ENCODE measurements around the gene HSF2.

GRCh38 chr6:122454673-122455072, 55.2 kb downstream of the HSF2 start:
- TF ChIP-seq, protein P1, sequence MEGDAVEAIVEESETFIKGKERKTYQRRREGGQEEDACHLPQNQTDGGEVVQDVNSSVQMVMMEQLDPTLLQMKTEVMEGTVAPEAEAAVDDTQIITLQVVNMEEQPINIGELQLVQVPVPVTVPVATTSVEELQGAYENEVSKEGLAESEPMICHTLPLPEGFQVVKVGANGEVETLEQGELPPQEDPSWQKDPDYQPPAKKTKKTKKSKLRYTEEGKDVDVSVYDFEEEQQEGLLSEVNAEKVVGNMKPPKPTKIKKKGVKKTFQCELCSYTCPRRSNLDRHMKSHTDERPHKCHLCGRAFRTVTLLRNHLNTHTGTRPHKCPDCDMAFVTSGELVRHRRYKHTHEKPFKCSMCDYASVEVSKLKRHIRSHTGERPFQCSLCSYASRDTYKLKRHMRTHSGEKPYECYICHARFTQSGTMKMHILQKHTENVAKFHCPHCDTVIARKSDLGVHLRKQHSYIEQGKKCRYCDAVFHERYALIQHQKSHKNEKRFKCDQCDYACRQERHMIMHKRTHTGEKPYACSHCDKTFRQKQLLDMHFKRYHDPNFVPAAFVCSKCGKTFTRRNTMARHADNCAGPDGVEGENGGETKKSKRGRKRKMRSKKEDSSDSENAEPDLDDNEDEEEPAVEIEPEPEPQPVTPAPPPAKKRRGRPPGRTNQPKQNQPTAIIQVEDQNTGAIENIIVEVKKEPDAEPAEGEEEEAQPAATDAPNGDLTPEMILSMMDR (IDR thresholded peaks at IDR 0.05), result no peak
- no peak for TF ChIP-seq POLR2AphosphoS5 (IDR thresholded peaks at IDR 0.05)
- no peak for TF ChIP-seq EP300 (IDR thresholded peaks at IDR 0.05)
